ENCODE data around the gene ATP5F1B. TPM values are rescaled to one million over a fixed set of nuclear protein-coding genes. Genes with fewer than 3 reads are reported as not detected.

The ATP5F1B gene
- total RNA-seq, 1 experiment from 2014 or later = 1,051 TPM

DNA sequence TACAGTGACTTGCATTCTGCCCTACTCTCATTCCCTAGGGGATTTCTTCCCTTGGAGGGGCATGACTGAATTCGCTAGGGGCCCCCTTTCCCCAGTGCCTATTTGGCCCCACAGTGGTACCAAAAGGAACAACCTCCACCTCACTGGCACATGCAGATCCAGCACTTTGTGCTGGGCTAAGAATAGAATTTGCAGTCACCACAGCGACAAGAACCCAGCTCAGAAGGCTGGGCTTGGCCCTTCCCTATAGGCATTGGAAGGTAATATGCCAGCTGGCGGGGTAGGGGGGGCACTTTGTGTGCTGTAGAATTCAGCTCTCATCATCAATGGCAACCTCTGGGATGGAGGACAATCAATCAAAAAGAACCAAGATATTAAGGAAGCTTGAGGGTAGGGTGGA is 29.5 kb downstream of the ATP5F1B start:
- no TSS peak for BruUV-seq (replicated peaks)
- DNase-seq (ENCODE audit: low read depth, low spot score) = no peak
- H4K20me1 ChIP-seq (ENCODE audit: insufficient read depth) = 0 out of 2 replicates have a peak, but pooled peaks cover 4% of the 10 kb centered on the region
- POLR2A ChIA-PET = interaction anchor here (0.7 kb wide), 1 partner anchor 19 kb away, joined by 3 read pairs; no protein-coding TSS in a partner anchor
- CTCF ChIA-PET = no interaction called here
- TF ChIP-seq, protein P1, sequence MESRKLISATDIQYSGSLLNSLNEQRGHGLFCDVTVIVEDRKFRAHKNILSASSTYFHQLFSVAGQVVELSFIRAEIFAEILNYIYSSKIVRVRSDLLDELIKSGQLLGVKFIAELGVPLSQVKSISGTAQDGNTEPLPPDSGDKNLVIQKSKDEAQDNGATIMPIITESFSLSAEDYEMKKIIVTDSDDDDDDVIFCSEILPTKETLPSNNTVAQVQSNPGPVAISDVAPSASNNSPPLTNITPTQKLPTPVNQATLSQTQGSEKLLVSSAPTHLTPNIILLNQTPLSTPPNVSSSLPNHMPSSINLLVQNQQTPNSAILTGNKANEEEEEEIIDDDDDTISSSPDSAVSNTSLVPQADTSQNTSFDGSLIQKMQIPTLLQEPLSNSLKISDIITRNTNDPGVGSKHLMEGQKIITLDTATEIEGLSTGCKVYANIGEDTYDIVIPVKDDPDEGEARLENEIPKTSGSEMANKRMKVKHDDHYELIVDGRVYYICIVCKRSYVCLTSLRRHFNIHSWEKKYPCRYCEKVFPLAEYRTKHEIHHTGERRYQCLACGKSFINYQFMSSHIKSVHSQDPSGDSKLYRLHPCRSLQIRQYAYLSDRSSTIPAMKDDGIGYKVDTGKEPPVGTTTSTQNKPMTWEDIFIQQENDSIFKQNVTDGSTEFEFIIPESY (IDR thresholded peaks at IDR 0.05; ENCODE audit: extremely low read depth, insufficient replicate concordance, low read length) = no peak
- TF ChIP-seq ELF1 (IDR thresholded peaks at IDR 0.05; ENCODE audit: borderline replicate concordance, low read depth) = no peak
- TF ChIP-seq ZFX (IDR thresholded peaks at IDR 0.05) = no peak
- TF ChIP-seq FOSL1 (IDR thresholded peaks at IDR 0.05; ENCODE audit: low read depth) = no peak
- TF ChIP-seq CBX3 (IDR thresholded peaks at IDR 0.05; ENCODE audit: low read depth) = no peak
- TF ChIP-seq EZH2phosphoT487 (IDR thresholded peaks at IDR 0.05; ENCODE audit: borderline replicate concordance) = no peak
- no peak for TF ChIP-seq CEBPB (IDR thresholded peaks at IDR 0.05; ENCODE audit: low read depth)
- TF ChIP-seq EGR1 (IDR thresholded peaks at IDR 0.05; ENCODE audit: low read depth) = no peak
- TF ChIP-seq SP1 (IDR thresholded peaks at IDR 0.05; ENCODE audit: low read depth) = no peak
- TF ChIP-seq EZH2 (IDR thresholded peaks at IDR 0.05) = no peak
- TF ChIP-seq ATF3 (IDR thresholded peaks at IDR 0.05) = no peak
- no peak for TF ChIP-seq SIN3A (IDR thresholded peaks at IDR 0.05; ENCODE audit: low read depth)
- TF ChIP-seq SRF (IDR thresholded peaks at IDR 0.05; ENCODE audit: low read depth) = no peak
- TF ChIP-seq JUND (IDR thresholded peaks at IDR 0.05) = no peak
- TF ChIP-seq, protein P2, sequence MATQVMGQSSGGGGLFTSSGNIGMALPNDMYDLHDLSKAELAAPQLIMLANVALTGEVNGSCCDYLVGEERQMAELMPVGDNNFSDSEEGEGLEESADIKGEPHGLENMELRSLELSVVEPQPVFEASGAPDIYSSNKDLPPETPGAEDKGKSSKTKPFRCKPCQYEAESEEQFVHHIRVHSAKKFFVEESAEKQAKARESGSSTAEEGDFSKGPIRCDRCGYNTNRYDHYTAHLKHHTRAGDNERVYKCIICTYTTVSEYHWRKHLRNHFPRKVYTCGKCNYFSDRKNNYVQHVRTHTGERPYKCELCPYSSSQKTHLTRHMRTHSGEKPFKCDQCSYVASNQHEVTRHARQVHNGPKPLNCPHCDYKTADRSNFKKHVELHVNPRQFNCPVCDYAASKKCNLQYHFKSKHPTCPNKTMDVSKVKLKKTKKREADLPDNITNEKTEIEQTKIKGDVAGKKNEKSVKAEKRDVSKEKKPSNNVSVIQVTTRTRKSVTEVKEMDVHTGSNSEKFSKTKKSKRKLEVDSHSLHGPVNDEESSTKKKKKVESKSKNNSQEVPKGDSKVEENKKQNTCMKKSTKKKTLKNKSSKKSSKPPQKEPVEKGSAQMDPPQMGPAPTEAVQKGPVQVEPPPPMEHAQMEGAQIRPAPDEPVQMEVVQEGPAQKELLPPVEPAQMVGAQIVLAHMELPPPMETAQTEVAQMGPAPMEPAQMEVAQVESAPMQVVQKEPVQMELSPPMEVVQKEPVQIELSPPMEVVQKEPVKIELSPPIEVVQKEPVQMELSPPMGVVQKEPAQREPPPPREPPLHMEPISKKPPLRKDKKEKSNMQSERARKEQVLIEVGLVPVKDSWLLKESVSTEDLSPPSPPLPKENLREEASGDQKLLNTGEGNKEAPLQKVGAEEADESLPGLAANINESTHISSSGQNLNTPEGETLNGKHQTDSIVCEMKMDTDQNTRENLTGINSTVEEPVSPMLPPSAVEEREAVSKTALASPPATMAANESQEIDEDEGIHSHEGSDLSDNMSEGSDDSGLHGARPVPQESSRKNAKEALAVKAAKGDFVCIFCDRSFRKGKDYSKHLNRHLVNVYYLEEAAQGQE (IDR thresholded peaks at IDR 0.05; ENCODE audit: low read depth) = no peak
- no peak for TF ChIP-seq ZNF274 (IDR thresholded peaks at IDR 0.05; ENCODE audit: low read depth, low read length)
- no peak for TF ChIP-seq RAD21 (IDR thresholded peaks at IDR 0.05; ENCODE audit: low read depth)
- TF ChIP-seq TCF7L2 (IDR thresholded peaks at IDR 0.05; ENCODE audit: borderline replicate concordance, extremely low read depth, insufficient read depth, insufficient read length) = no peak
- TF ChIP-seq, protein P3, sequence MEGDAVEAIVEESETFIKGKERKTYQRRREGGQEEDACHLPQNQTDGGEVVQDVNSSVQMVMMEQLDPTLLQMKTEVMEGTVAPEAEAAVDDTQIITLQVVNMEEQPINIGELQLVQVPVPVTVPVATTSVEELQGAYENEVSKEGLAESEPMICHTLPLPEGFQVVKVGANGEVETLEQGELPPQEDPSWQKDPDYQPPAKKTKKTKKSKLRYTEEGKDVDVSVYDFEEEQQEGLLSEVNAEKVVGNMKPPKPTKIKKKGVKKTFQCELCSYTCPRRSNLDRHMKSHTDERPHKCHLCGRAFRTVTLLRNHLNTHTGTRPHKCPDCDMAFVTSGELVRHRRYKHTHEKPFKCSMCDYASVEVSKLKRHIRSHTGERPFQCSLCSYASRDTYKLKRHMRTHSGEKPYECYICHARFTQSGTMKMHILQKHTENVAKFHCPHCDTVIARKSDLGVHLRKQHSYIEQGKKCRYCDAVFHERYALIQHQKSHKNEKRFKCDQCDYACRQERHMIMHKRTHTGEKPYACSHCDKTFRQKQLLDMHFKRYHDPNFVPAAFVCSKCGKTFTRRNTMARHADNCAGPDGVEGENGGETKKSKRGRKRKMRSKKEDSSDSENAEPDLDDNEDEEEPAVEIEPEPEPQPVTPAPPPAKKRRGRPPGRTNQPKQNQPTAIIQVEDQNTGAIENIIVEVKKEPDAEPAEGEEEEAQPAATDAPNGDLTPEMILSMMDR (IDR thresholded peaks at IDR 0.05 in 2 of 3, conservative IDR thresholded peaks at IDR 0.05 in 1 of 3; ENCODE audit: borderline replicate concordance in 1 of 3, insufficient read depth in 1 of 3, low read depth in 2 of 3, low read length in 2 of 3) = no peak
- peaks cover 40% of the 10 kb centered on the region for H3K79me2 ChIP-seq (ENCODE audit: insufficient read depth, low read length)
- ATAC-seq = no peak
- H2AFZ ChIP-seq (ENCODE audit: low read depth, low read length, poor library complexity, severe bottlenecking) = no peak overlapping the region
- no peak overlapping the region for H3K4me2 ChIP-seq (ENCODE audit: low read length)
- no peaks in the 10 kb centered on the region for H3K4me1 ChIP-seq (ENCODE audit: control insufficient read depth in 1 of 2, insufficient read depth in 2 of 2, low read length in 2 of 2)
- H3K9ac ChIP-seq (ENCODE audit: low read length) = no peak overlapping the region
- no peak overlapping the region for H3K4me3 ChIP-seq (replicated peaks in 1 of 2; ENCODE audit: low read depth in 1 of 2, low read length in 2 of 2)
- no peaks in the 10 kb centered on the region for H3K9me2 ChIP-seq (ENCODE audit: insufficient read depth)
- intact Hi-C loops (cut with micrococcal nuclease) = no loop called here
- H3K27ac ChIP-seq (ENCODE audit: low read depth, low read length) = no peak overlapping the region
- RAD21 ChIA-PET (ENCODE audit: low non-redundant PET in 1 of 2, low total read pairs in 2 of 2, uncharacterized antibody in 2 of 2, unreplicated experiment in 2 of 2) = no interaction called here
- no peaks in the 10 kb centered on the region for H3K27me3 ChIP-seq (ENCODE audit: insufficient read depth, low read length)
- no peaks in the 10 kb centered on the region for H3K9me3 ChIP-seq (ENCODE audit: control insufficient read depth in 1 of 2, insufficient read depth in 1 of 2, low read depth in 1 of 2, low read length in 2 of 2)
- H3K36me3 ChIP-seq (ENCODE audit: control insufficient read depth in 1 of 2, insufficient read depth in 2 of 2, low read length in 2 of 2) = peaks cover 51 to 55% of the 10 kb centered on the region in 2 experiments; a peak in 3 of 4 replicates

Measured in HCT116 (cell line).